Measurements from ENCODE around the gene TNKS1BP1. TPM values are rescaled to one million over a fixed set of nuclear protein-coding genes. Genes with fewer than 3 reads are reported as not detected.
"Not testable (repeated sequence)": the region's sequence is repeated elsewhere in the genome, so short reads cannot be mapped to it uniquely, and the experiment has no call there.

Gene TNKS1BP1
- total RNA-seq, 2 experiments from 2014 or later = 12.9 to 13.2 TPM

- Histone ChIP-seq H3K9me3 (ENCODE audit: control insufficient read depth in 1 of 2, insufficient read depth in 1 of 2, low read length in 2 of 2) (no peaks in the 10 kb centered on the region), H3K36me3 (ENCODE audit: insufficient read depth, low read length) (no peaks in the 10 kb centered on the region), H3K4me1 (ENCODE audit: insufficient read depth, low read length) (no peaks in the 10 kb centered on the region), H3K27ac (ENCODE audit: low read depth in 1 of 2, low read length in 2 of 2) (no peak overlapping the region), H3K4me3 (ENCODE audit: low read length) (no peak overlapping the region), H3K27me3 (ENCODE audit: control insufficient read depth in 1 of 2, insufficient read depth in 2 of 2, low read length in 2 of 2) (peaks cover 5 to 10% of the 10 kb centered on the region in 2 experiments)
- CTCF ChIA-PET = no interaction called here
- no peaks in the 10 kb centered on the region for H3K36me3 Mint-ChIP-seq (ENCODE audit: low read depth)
- ATAC-seq (ENCODE audit: poor library complexity) = no peak
- no peak for DNase-seq
- no peak overlapping the region for H3K4me3 Mint-ChIP-seq
- no peaks in the 10 kb centered on the region for H3K4me1 Mint-ChIP-seq (ENCODE audit: low read depth)
- no peaks in the 10 kb centered on the region for H3K9me3 Mint-ChIP-seq
- POLR2A ChIA-PET = no interaction called here
- no peak overlapping the region for H3K27ac Mint-ChIP-seq
- intact Hi-C loops (cut with DNase I, micrococcal nuclease) = no loop called here
- TF ChIP-seq CTCF (IDR thresholded peaks at IDR 0.05) = no peak
- H3K27me3 Mint-ChIP-seq = peaks cover 45% of the 10 kb centered on the region
Measured at GRCh38 chr11:57287884-57288283, 36.9 kb downstream of the TNKS1BP1 start.

GRCh38 chr11:57283231-57283990 is 41.3 kb downstream of the TNKS1BP1 start:
- DNase-seq = no peak
- H3K4me3 Mint-ChIP-seq = no peak overlapping the region
- H3K4me1 Mint-ChIP-seq (ENCODE audit: low read depth) = no peaks in the 10 kb centered on the region
- Histone ChIP-seq H3K4me3 (ENCODE audit: low read length) (no peak overlapping the region), H3K9me3 (ENCODE audit: control insufficient read depth in 1 of 2, insufficient read depth in 1 of 2, low read length in 2 of 2) (no peaks in the 10 kb centered on the region), H3K36me3 (ENCODE audit: insufficient read depth, low read length) (no peaks in the 10 kb centered on the region), H3K27ac (ENCODE audit: low read depth in 1 of 2, low read length in 2 of 2) (no peak overlapping the region), H3K4me1 (ENCODE audit: insufficient read depth, low read length) (no peaks in the 10 kb centered on the region), H3K27me3 (ENCODE audit: control insufficient read depth in 1 of 2, insufficient read depth in 2 of 2, low read length in 2 of 2) (peaks cover under 1 to 8% of the 10 kb centered on the region in 2 experiments)
- no peak overlapping the region for H3K27ac Mint-ChIP-seq
- ChIA-PET POLR2A (no interaction called here), CTCF (no interaction called here)
- ATAC-seq (ENCODE audit: poor library complexity) = no peak
- peaks cover 25% of the 10 kb centered on the region for H3K27me3 Mint-ChIP-seq
- peaks cover 2% of the 10 kb centered on the region for H3K9me3 Mint-ChIP-seq
- no peaks in the 10 kb centered on the region for H3K36me3 Mint-ChIP-seq (ENCODE audit: low read depth)
- no peak for TF ChIP-seq CTCF (IDR thresholded peaks at IDR 0.05)
- intact Hi-C loops (cut with DNase I, micrococcal nuclease) = no loop called here

GRCh38 chr11:57281546-57281945 is 43.2 kb downstream of the TNKS1BP1 start:
- peaks cover 29% of the 10 kb centered on the region for H3K27me3 Mint-ChIP-seq
- H3K27ac ChIP-seq (ENCODE audit: low read depth in 1 of 2, low read length in 2 of 2); DNase-seq; H3K36me3 Mint-ChIP-seq (ENCODE audit: low read depth); H3K9me3 ChIP-seq (ENCODE audit: control insufficient read depth in 1 of 2, insufficient read depth in 1 of 2, low read length in 2 of 2); H3K27ac Mint-ChIP-seq; H3K36me3 ChIP-seq (ENCODE audit: insufficient read depth, low read length); H3K4me3 Mint-ChIP-seq; CTCF ChIA-PET; H3K4me3 ChIP-seq (ENCODE audit: low read length); H3K9me3 Mint-ChIP-seq; intact Hi-C loops (cut with DNase I, micrococcal nuclease); H3K4me1 Mint-ChIP-seq (ENCODE audit: low read depth); POLR2A ChIA-PET; ATAC-seq (ENCODE audit: poor library complexity); H3K4me1 ChIP-seq (ENCODE audit: insufficient read depth, low read length): not testable (repeated sequence)
- H3K27me3 ChIP-seq (ENCODE audit: control insufficient read depth in 1 of 2, insufficient read depth in 2 of 2, low read length in 2 of 2) = peaks cover 7 to 15% of the 10 kb centered on the region in 2 experiments

- Histone ChIP-seq H3K4me1 (ENCODE audit: insufficient read depth, low read length) (no peaks in the 10 kb centered on the region), H3K27me3 (ENCODE audit: control insufficient read depth in 1 of 2, insufficient read depth in 2 of 2, low read length in 2 of 2) (peaks cover 12 to 15% of the 10 kb centered on the region in 2 experiments), H3K9me3 (ENCODE audit: control insufficient read depth in 1 of 2, insufficient read depth in 1 of 2, low read length in 2 of 2) (no peaks in the 10 kb centered on the region), H3K4me3 (ENCODE audit: low read length) (no peak overlapping the region), H3K36me3 (ENCODE audit: insufficient read depth, low read length) (no peaks in the 10 kb centered on the region), H3K27ac (ENCODE audit: low read depth in 1 of 2, low read length in 2 of 2) (no peak overlapping the region)
- peaks cover 5% of the 10 kb centered on the region for H3K4me1 Mint-ChIP-seq (ENCODE audit: low read depth)
- no peaks in the 10 kb centered on the region for H3K36me3 Mint-ChIP-seq (ENCODE audit: low read depth)
- intact Hi-C loops (cut with DNase I, micrococcal nuclease) = no loop called here
- DNase-seq = no peak
- H3K27ac Mint-ChIP-seq = no peak overlapping the region
- ATAC-seq (ENCODE audit: poor library complexity) = no peak
- ChIA-PET POLR2A (no interaction called here), CTCF (no interaction called here)
- H3K9me3 Mint-ChIP-seq = peaks cover 4% of the 10 kb centered on the region
- peaks cover 28% of the 10 kb centered on the region for H3K27me3 Mint-ChIP-seq
- no peak overlapping the region for H3K4me3 Mint-ChIP-seq
- TF ChIP-seq CTCF (IDR thresholded peaks at IDR 0.05) = no peak
Measured at GRCh38 chr11:57279116-57279515, 45.6 kb downstream of the TNKS1BP1 start.

Data from CD4-positive, alpha-beta T cell (primary cell).